Uterus (tissue), 2 donors: ENCODE results near the gene RNF214.

Experiments
- POLR2A ChIP-seq, 2 donors: fragments of 450-650 bp; IDR thresholded peaks; one replicate each; pipeline ENCODE4 v1.6.1; 2016; ENCODE audit warnings: antibody characterized with exemption in 2 of 2, mild to moderate bottlenecking in 1 of 2, moderate library complexity in 1 of 2
- TF ChIP-seq, protein P1 (sequence below), 4 experiments: fragments of 200-600 bp in 2 of 4; fragments of 450-650 bp in 2 of 4; sonication (generic) in 2 of 4; IDR thresholded peaks; one replicate each; pipeline ENCODE4 v1.5.1; 2016 to 2019; ENCODE audit warnings: antibody characterized with exemption in 4 of 4, mild to moderate bottlenecking in 2 of 4, moderate library complexity in 1 of 4

GRCh38 chr11:117183724-117184349, 48.6 kb upstream of the RNF214 start:
- TF ChIP-seq, protein P1, sequence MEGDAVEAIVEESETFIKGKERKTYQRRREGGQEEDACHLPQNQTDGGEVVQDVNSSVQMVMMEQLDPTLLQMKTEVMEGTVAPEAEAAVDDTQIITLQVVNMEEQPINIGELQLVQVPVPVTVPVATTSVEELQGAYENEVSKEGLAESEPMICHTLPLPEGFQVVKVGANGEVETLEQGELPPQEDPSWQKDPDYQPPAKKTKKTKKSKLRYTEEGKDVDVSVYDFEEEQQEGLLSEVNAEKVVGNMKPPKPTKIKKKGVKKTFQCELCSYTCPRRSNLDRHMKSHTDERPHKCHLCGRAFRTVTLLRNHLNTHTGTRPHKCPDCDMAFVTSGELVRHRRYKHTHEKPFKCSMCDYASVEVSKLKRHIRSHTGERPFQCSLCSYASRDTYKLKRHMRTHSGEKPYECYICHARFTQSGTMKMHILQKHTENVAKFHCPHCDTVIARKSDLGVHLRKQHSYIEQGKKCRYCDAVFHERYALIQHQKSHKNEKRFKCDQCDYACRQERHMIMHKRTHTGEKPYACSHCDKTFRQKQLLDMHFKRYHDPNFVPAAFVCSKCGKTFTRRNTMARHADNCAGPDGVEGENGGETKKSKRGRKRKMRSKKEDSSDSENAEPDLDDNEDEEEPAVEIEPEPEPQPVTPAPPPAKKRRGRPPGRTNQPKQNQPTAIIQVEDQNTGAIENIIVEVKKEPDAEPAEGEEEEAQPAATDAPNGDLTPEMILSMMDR (IDR thresholded peaks at IDR 0.05) = no peak
- TF ChIP-seq POLR2A (IDR thresholded peaks at IDR 0.05) = no peak
